Measurements from ENCODE around the gene ABTB1. TPM values are rescaled to one million over a fixed set of nuclear protein-coding genes. Genes with fewer than 3 reads are reported as not detected.
"Not testable (repeated sequence)": the region's sequence is repeated elsewhere in the genome, so short reads cannot be mapped to it uniquely, and the experiment has no call there.

The ABTB1 gene
- total RNA-seq, 6 donors from 2014 or later = 28.0 to 262 (median 65.8) TPM

GRCh38 chr3:127699416-127700300, 26.9 kb downstream of the ABTB1 start:
- peak overlapping the region in 3 of 4 donors; percentile 37 to 83 (median 71) for H3K27ac ChIP-seq

DNA sequence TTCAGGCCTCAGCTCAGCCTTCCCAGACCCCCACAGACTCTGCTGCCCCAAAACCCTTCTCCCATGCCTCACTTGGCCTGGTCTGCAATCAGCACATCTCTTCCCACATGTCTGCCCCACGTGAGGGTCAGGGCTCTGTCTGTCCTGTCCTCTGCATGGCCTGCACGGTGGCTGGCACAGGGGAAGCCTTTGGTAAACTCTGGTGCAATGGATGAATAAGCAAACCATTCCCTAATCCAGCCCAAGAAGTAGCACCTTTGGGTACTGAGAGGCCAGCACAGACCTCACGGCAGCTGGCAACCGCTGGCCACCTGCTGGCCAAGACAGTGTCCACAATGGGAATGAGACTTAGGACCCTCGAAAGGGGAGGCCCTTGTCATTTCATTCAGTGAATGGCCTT, 27.7 kb downstream of the ABTB1 start:
- no peak for ATAC-seq (ENCODE audit: low FRiP score in 2 of 2)

More at GRCh38 chr3:127699416-127700300, 26.9 kb downstream of the ABTB1 start:
- no peaks in the 10 kb centered on the region for H3K27me3 ChIP-seq
- TF ChIP-seq CTCF (IDR thresholded peaks at IDR 0.05) (no peak), POLR2AphosphoS5 (IDR thresholded peaks at IDR 0.05) (no peak), EP300 (IDR thresholded peaks at IDR 0.05) (no peak), POLR2A (IDR thresholded peaks at IDR 0.05) (no peak)
- peaks cover 0 to 3% (median 1%) of the 10 kb centered on the region in 4 donors for H3K36me3 ChIP-seq
- no peak overlapping the region for H3K4me3 ChIP-seq
- H3K4me1 ChIP-seq = peaks cover 28 to 67% (median 38%) of the 10 kb centered on the region in 4 donors
- no peaks in the 10 kb centered on the region for H3K9me3 ChIP-seq
- WGBS, 2 donors = 75 to 78% methylated on average over 9 of the region's 9 CpGs
- DNase-seq = no peak
- no peak for ATAC-seq (ENCODE audit: low FRiP score in 2 of 2)

DNA sequence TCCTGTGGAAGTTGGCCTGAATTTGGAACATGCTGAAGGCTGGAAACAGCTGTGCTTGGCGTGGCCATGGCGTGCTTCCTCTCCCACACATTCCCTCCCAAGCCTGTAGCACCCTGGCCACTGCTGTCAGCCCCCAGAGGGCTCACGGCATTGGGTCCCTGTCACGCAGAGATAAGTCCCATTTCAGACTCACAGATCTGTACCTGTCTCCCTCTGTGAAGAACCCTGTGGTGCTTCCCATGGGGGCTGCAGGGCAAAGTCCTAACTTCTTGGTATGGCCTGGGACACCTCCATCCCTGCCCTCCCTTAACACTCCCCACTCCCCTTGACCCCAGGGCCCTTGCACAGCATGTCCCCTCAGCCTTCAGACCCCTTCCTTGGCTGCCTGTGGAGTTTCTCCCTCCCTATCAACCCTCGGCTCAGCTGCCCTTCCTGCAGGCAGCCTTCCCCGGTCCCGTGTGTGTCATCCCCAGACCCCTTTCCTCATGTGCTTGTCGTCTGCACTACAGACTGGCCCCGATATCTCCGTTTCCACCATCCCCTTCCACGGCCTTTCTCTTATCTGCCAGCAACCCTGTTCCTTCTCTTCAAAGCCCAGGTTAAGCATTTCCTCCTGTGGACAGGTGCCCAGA, 28.6 kb downstream of the ABTB1 start:
- H3K27ac ChIP-seq = peak overlapping the region in 3 of 4 donors; percentile 56 to 72 (median 57)
- H3K4me1 ChIP-seq = peaks cover 27 to 66% (median 36%) of the 10 kb centered on the region in 4 donors
- DNase-seq (no peak), ATAC-seq (ENCODE audit: low FRiP score in 2 of 2) (no peak)
- 67 to 69% methylated on average over 10 to 11 of the region's 11 CpGs for WGBS, 2 donors
- H3K9me3 ChIP-seq = no peaks in the 10 kb centered on the region
- peaks cover 0 to 4% (median 0%) of the 10 kb centered on the region in 4 donors for H3K36me3 ChIP-seq
- TF ChIP-seq POLR2AphosphoS5 (IDR thresholded peaks at IDR 0.05) = peak in 1 of 2 donors; percentile 8
- no peak for TF ChIP-seq POLR2A (IDR thresholded peaks at IDR 0.05)
- H3K4me3 ChIP-seq = no peak overlapping the region
- no peaks in the 10 kb centered on the region for H3K27me3 ChIP-seq

More for the DNA sequence above, 27.7 kb downstream of the ABTB1 start:
- no peaks in the 10 kb centered on the region for H3K36me3 ChIP-seq
- no peaks in the 10 kb centered on the region for H3K27me3 ChIP-seq
- H3K4me1 ChIP-seq = peaks cover 28 to 67% (median 38%) of the 10 kb centered on the region in 4 donors
- no peaks in the 10 kb centered on the region for H3K9me3 ChIP-seq
- TF ChIP-seq CTCF (IDR thresholded peaks at IDR 0.05) (no peak), POLR2AphosphoS5 (IDR thresholded peaks at IDR 0.05) (no peak), POLR2A (IDR thresholded peaks at IDR 0.05) (no peak), EP300 (IDR thresholded peaks at IDR 0.05) (no peak)
- H3K4me3 ChIP-seq = no peak overlapping the region
- WGBS, 2 donors = 50 to 66% methylated on average over 2 to 5 of the region's 5 CpGs
- peak overlapping the region in 2 of 4 donors; percentile 37 to 83 for H3K27ac ChIP-seq
- DNase-seq = no peak

- H3K27ac ChIP-seq = peak overlapping the region in 3 of 4 donors; percentile 56 to 72 (median 57)
- 89 to 100% methylated on average over 1 to 2 of the region's 4 CpGs for WGBS, 2 donors
Measured at GRCh38 chr3:127702151-127702578, 29.4 kb downstream of the ABTB1 start.

DNA sequence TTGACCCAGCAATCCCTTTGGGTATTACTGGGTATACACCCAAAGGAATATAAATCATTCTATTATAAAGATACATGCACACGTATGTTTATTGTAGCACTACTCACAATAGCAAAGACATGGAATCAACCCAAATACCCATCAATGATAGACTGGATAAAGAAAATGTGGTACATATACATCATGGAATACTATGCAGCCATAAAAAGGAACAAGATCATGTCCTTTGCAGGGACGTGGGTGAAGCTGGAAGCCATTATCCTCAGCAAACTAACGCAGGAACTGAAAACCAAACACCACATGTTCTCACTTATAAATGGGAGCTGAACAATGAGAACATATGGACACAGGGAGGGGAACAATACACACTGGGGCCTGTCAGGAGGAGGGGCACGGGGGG, 32.1 kb downstream of the ABTB1 start:
- H3K36me3 ChIP-seq; H3K4me3 ChIP-seq; DNase-seq; H3K27ac ChIP-seq; ATAC-seq (ENCODE audit: low FRiP score in 2 of 2); H3K9me3 ChIP-seq; H3K27me3 ChIP-seq: not testable (repeated sequence)
- peaks cover 2 to 38% (median 14%) of the 10 kb centered on the region in 4 donors for H3K4me1 ChIP-seq
- WGBS, 2 donors = 91 to 97% methylated on average over 4 of the region's 4 CpGs

More at GRCh38 chr3:127702151-127702578, 29.4 kb downstream of the ABTB1 start:
- no peaks in the 10 kb centered on the region for H3K9me3 ChIP-seq
- no peak for DNase-seq
- ATAC-seq (ENCODE audit: low FRiP score in 2 of 2) = no peak
- no peaks in the 10 kb centered on the region for H3K27me3 ChIP-seq
- H3K36me3 ChIP-seq = peaks cover 0 to 4% (median 0%) of the 10 kb centered on the region in 4 donors
- no peak overlapping the region for H3K4me3 ChIP-seq
- peaks cover 19 to 58% (median 29%) of the 10 kb centered on the region in 4 donors for H3K4me1 ChIP-seq
- TF ChIP-seq POLR2AphosphoS5 (IDR thresholded peaks at IDR 0.05) (no peak), EP300 (IDR thresholded peaks at IDR 0.05) (no peak), POLR2A (IDR thresholded peaks at IDR 0.05) (no peak), CTCF (IDR thresholded peaks at IDR 0.05) (no peak)
